ENCODE results near the gene PACRG.

PACRG gene

GRCh38 chr6:162999575-163000285 lies 272.0 kb downstream of the PACRG start:
- DNase-seq (ENCODE audit: low read depth in 2 of 3, low spot score in 2 of 3): no peak

GRCh38 chr6:163001330-163001729 lies 273.6 kb downstream of the PACRG start:
- DNase-seq (ENCODE audit: low read depth in 2 of 3, low spot score in 2 of 3): no peak

GRCh38 chr6:163008186-163008585 lies 280.4 kb downstream of the PACRG start:
- no peak for DNase-seq (ENCODE audit: low read depth in 2 of 3, low spot score in 2 of 3)

GRCh38 chr6:163008626-163009025 lies 280.9 kb downstream of the PACRG start:
- no peak for DNase-seq (ENCODE audit: low read depth in 2 of 3, low spot score in 2 of 3)

- DNase-seq (ENCODE audit: low read depth in 2 of 3, low spot score in 2 of 3): no peak
These were observed 282.4 kb downstream of the PACRG start for GRCh38 chr6:163010145-163010544.

- DNase-seq (ENCODE audit: low read depth in 2 of 3, low spot score in 2 of 3): no peak
These were observed 287.0 kb downstream of the PACRG start for GRCh38 chr6:163014736-163015135.

GRCh38 chr6:163017801-163018200 lies 290.0 kb downstream of the PACRG start:
- DNase-seq (ENCODE audit: low read depth in 2 of 3, low spot score in 2 of 3): no peak

- no peak for DNase-seq (ENCODE audit: low read depth in 2 of 3, low spot score in 2 of 3)
These were observed 292.2 kb downstream of the PACRG start for GRCh38 chr6:163019926-163020325.

GRCh38 chr6:163021054-163021453 lies 293.3 kb downstream of the PACRG start:
- DNase-seq (ENCODE audit: low read depth in 2 of 3, low spot score in 2 of 3): no peak

- DNase-seq (ENCODE audit: low read depth in 2 of 3, low spot score in 2 of 3): no peak
These were observed 295.9 kb downstream of the PACRG start for GRCh38 chr6:163023700-163024099.

- DNase-seq (ENCODE audit: low read depth in 2 of 3, low spot score in 2 of 3): no peak
These were observed 299.1 kb downstream of the PACRG start for GRCh38 chr6:163026893-163027292.

- DNase-seq (ENCODE audit: low read depth in 2 of 3, low spot score in 2 of 3): no peak
These were observed 303.2 kb downstream of the PACRG start for GRCh38 chr6:163030980-163031379.

- no peak for DNase-seq (ENCODE audit: low read depth in 2 of 3, low spot score in 2 of 3)
These were observed 304.2 kb downstream of the PACRG start for GRCh38 chr6:163031931-163032330.

- no peak for DNase-seq (ENCODE audit: low read depth in 2 of 3, low spot score in 2 of 3)
These were observed 308.4 kb downstream of the PACRG start for GRCh38 chr6:163036160-163036645.

GRCh38 chr6:163038317-163038716 lies 310.5 kb downstream of the PACRG start:
- DNase-seq (ENCODE audit: low read depth in 2 of 3, low spot score in 2 of 3): no peak

- DNase-seq (ENCODE audit: low read depth in 2 of 3, low spot score in 2 of 3): no peak
These were observed 320.6 kb downstream of the PACRG start for GRCh38 chr6:163048345-163048744.

GRCh38 chr6:163053667-163054344 lies 326.0 kb downstream of the PACRG start:
- DNase-seq (ENCODE audit: low read depth in 2 of 3, low spot score in 2 of 3): no peak

- no peak for DNase-seq (ENCODE audit: low read depth in 2 of 3, low spot score in 2 of 3)
These were observed 326.9 kb downstream of the PACRG start for GRCh38 chr6:163054641-163055040.

GRCh38 chr6:163057260-163057659 lies 329.5 kb downstream of the PACRG start:
- no peak for DNase-seq (ENCODE audit: low read depth in 2 of 3, low spot score in 2 of 3)

GRCh38 chr6:163062790-163063189 lies 335.0 kb downstream of the PACRG start:
- no peak for DNase-seq (ENCODE audit: low read depth in 2 of 3, low spot score in 2 of 3)

- no peak for DNase-seq (ENCODE audit: low read depth in 2 of 3, low spot score in 2 of 3)
These were observed 335.8 kb downstream of the PACRG start for GRCh38 chr6:163063561-163063960.

- DNase-seq (ENCODE audit: low read depth in 2 of 3, low spot score in 2 of 3): no peak
These were observed 336.6 kb downstream of the PACRG start for GRCh38 chr6:163064397-163064796.

GRCh38 chr6:163066200-163066599 lies 338.4 kb downstream of the PACRG start:
- no peak for DNase-seq (ENCODE audit: low read depth in 2 of 3, low spot score in 2 of 3)
